HG03139 (cell line): ENCODE data around the gene UST.
A peak's percentile ranks its signal among the peaks of the same experiment; 100 is the strongest.
"Not testable (repeated sequence)": the region's sequence is repeated elsewhere in the genome, so short reads cannot be mapped to it uniquely, and the experiment has no call there.

Experiments
- ATAC-seq: cut with Tn5 transposase; IDR thresholded peaks from one replicate; pipeline ENCODE4 v1.9.1; 2021; ENCODE audit not compliant: unreplicated experiment

The UST gene

GRCh38 chr6:148864941-148865340 lies 118.1 kb downstream of the UST start:
- no peak for ATAC-seq

DNA sequence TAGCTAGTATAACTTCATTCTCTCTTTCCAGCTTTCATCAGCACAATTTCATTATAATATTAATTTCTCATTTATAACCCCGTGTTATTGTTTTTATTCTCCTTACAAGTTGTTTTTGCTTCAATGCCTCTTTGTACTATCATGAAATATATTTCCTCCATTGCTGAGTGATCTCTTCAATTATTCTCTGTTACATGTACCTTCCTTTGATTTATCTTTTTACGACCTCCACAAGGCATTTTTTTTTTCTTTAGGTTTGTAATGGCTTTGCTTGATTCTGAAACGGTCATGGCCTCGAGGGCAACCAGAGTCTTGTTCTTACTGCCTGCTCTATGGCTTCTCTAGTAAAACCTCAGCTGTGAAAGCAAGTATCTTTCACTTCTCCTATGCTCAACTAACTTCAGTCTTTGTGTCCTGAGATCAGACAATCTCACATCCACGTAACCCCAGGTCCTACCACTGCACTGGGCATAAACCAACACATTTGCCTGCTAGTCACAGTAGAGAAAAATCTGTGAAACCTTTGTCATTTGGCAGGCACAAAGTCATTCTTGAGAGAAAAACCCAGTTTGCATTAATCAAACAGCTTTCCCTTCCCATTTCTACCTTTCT lies 119.9 kb downstream of the UST start:
- ATAC-seq, result peak; percentile 85

GRCh38 chr6:148867862-148868261 lies 121.0 kb downstream of the UST start:
- no peak for ATAC-seq

GRCh38 chr6:148868314-148868713 lies 121.5 kb downstream of the UST start:
- no peak for ATAC-seq

GRCh38 chr6:148868901-148869300 lies 122.1 kb downstream of the UST start:
- no peak for ATAC-seq

DNA sequence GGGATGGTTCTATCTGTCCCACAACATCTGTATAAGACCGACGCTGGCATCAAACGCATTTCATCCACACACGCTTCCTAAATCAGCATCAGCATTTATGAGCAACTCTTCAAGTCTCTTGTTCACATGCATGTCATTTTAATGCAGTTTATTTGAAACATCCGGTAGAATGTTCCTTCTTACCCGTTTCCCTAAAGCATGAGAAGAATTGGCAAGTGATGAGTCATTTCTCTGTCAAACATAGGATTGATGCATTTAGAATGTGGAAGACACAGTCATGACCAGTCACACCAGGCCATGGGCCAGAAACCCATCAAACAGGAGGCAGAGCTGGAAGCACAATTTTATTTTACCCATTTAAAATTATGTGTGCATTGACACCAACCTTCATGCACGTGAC lies 122.8 kb downstream of the UST start:
- ATAC-seq, result no peak

GRCh38 chr6:148873154-148873553 lies 126.3 kb downstream of the UST start:
- no peak for ATAC-seq

DNA sequence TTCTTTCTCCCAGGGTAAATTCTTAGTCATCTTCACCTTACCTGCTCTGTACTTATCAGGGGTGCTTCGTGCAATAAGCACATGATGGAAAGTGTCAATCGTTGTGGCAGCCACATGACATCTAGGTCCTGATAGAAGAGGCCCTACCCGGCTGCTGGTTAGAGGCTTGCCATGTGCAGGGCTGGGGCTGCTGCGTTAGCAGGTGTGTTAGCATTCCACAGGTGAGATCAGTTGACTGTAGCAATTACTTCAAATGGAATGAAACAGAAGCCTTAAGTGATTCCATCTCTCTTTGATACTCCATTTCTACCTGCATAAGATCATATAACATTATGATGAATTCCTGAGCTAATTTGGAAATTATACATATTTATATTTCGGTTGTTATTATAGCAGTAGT lies 127.0 kb downstream of the UST start:
- ATAC-seq, result no peak

DNA sequence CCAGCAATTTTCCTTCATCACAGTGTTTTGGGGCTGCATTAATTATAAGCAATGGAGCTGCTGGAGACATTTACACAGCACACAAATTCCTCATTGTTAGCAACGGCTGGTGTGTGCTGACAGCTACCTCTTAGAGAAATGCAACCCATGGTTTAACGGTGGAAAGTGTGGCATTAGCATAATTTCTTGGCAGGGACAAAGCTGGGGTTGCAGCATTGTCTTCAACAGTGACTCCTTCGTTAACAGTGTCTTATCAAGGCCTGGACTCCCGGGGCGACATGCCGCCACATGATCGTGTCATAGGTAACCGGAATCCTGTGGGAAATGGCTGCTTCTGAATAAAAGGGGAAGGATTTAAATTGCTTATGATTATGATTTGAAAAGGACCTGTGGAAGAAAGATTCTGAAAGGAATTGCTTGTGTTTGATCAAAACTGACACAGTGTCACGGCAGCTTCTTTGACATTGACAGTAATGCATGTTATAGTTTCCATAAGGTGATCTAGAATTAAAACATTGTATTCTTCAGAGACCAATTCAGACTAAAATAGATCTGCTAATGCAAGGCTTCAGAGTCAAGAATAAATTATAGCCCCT lies 128.0 kb downstream of the UST start:
- no peak for ATAC-seq

GRCh38 chr6:148878683-148879082 lies 131.9 kb downstream of the UST start:
- no peak for ATAC-seq

DNA sequence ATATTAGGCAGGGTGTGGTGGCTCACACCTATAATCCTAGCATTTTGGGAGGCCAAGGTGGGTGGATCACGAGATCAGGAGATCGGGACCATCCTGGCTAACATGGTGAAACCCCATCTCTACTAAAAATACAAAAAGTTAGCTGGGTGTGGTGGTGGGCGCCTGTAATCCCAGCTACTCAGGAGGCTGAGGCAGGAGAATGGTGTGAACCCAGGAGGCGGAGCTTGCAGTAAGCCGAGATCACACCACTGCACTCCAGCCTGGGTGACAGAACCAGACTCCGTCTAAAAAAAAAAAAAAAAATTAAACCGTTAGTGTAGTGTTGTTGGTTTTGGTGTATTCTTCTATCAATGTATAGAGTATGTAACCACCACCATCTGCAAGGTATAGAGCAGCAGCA lies 133.9 kb downstream of the UST start:
- ATAC-seq, result not testable (repeated sequence)

DNA sequence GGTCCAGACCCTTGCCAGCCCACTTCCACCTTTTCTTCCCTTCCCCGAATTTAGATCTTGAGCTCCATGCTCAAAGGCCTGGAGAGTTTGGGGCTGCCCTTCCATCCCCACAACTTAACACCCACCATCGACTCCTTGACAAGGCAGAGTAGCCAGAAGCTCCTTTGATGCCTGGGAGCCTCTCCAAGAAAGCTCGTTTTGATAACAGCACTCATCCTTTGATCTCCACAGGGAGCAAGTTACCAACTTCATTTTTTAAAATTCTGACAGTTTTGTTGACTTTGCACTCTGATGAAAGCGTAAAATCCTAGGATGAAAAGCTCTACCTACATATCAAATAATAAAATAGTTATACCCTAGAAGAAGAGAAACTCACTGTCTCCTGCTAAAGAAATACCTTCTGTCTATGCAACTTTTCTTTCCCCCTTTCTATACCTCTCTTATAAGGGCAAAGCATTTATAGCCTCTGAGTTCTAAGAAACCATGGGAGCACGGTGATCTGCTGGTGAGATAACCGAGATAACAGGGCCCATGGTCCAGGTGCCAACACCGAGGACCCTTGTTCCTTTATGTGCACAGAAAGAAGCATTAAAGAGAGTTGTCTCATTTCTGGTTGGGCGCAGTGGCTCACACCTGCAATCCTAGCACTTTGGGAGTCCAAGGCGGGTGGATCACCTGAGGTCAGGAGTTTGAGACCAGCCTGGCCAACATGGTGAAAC lies 134.9 kb downstream of the UST start:
- ATAC-seq, result no peak

DNA sequence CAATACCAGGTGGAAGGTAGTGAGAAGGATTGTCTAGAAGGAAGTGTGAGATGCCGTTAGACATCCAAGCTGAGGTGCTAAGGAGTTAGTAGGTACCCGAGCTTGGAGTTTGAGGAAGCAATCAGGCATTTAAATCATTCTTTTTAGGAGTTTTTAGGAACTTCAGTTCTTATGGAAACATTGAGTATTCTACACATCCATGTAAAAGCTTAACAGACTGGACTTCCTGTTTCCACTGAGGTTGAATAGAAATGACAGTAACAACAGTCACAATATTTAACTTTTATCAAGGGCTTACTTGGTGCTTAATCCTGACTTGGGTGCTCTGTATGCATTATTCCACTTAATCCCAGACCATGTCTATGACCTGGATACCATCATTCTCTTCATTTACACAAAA lies 136.4 kb downstream of the UST start:
- no peak for ATAC-seq

DNA sequence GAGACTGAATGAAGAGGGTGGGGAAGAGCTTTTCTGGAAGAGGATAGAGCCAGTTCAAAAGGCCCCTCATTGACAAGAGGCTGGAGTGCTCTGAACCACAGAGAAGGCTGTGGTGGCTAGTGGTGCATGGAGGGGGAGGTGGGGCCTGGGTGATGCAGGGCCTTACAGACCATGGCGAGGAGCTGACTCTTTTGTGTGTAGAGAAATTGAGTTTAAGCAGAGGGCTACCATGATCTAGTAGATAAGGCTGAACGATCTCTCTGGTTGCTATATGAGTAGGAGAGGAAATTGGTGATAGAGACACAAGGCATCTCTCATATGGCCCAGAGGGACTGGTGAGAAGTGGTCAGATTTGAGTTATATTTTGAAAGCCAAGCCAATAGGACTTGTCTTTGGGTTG lies 137.6 kb downstream of the UST start:
- ATAC-seq, result no peak

DNA sequence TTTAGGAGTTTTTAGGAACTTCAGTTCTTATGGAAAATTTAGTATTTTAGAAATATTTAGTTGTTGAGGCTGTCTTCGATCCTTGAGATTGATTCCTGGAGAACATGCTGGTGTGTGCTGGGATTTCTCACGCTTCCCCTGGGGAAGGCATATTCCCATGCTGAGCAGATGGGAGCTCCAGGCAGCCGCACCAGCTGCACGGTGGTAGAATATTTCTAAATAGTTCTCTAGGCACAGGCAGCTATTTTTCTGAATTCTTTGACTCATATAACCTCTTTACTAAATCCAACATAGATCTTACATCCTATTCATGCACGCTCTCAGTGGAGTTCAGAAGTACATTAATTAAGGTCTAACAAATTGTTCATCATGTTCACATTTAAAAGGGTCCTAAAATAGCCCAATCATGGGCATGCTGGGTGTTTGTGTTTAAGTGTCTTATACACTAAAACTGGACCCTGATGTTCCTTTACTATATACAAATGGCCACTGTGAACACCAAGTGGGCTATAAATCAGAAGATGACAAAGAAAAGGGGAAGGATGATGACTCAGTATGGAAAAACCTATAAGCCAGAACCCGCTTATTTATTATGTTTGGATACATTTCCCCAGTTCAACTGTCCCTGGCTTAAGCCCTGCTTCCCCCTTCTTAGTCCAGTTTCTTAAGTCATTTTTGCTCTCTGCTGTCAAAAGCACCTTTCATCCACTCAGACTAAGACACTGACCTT lies 138.5 kb downstream of the UST start:
- no peak for ATAC-seq

GRCh38 chr6:148885925-148886845 lies 139.4 kb downstream of the UST start:
- ATAC-seq, result no peak

DNA sequence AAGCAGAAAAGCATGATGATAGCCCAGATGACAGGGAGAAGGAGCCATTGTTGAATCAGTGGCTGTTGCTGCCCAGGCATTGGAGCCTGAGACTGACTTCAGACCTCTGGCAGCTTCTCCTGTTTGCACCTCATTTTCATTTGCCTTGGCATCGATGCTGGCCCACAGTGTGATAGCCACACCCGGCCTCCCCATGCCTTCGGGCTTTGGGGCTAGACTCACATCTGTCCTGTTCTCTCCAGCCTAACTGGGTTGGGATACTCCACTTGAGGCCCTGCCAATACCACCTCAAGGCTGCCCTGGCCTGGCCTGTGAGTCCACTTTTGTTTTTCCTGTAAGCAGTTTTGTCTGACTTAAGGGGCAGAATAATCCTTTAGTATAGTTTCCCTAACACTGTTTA lies 140.4 kb downstream of the UST start:
- ATAC-seq, result no peak

GRCh38 chr6:148888856-148889255 lies 142.0 kb downstream of the UST start:
- no peak for ATAC-seq

DNA sequence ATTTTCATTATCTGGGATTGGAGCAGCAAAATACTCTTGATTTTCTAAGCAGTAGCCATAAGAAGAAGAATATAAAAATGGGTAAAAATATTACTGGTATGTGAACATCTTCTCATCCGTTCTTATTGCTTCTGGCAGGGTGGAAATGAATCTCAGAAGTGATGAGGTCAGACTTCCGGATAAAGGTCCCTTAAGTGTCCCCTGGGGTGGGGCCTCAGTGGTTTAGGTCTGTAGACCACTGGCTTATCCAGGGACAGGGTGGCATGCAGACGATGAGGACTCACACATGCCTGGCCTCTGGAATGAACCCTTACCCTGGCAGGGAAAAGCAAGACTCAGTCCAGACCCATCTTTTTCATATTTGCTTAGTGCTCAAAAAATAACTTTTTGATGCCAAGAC lies 143.3 kb downstream of the UST start:
- no peak for ATAC-seq

DNA sequence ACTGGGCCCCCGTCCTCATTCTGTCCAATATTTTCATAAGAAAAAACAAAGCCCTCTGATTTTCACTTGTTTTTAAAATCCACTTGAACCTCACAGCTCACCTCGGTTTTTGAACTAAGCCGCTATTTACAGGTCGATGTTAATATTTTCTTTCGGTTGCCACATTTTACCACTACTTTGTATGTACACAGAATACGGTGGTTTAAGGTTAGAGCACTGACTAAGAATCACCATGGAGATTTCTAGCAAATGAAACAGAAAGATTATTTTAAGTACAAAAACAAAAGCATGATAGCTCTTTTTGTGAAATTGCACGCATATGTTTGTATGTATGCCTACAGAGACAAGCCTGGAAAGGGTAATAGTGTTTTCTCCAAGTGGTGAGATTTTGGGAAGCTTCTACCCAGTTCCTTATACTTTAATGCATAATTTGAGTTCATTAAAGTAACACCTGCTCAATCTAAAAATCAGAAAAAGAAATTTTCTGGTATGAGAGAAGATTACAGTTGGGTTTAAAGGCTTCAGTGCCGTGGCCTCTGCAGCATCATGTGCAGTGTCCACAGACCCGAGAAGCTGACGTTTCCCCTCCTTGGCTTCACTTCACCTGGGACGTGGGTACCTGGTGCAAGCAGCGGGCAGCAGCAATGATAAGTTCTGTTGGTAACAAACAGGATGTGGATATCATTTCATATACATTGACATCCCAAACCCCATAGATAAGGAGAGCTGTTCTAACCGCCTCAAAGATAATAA lies 144.0 kb downstream of the UST start:
- ATAC-seq, result no peak
